A549 treated with AZD9567 at 1 μM for 4 hours (cell line): ENCODE measurements around the gene KREMEN2. TPM values are rescaled to one million over a fixed set of nuclear protein-coding genes. Genes with fewer than 3 reads are reported as not detected.

ENCODE experiments used
- total RNA-seq: library from RNA; stranded (reverse); fragments of 200-300 nt; extraction: Qiagen RNA extraction; gene quantifications from 5 replicates; pipeline ENCODE4 v1.2.3, GENCODE V29; 2022; ENCODE audit not compliant: insufficient read depth

KREMEN2 gene
- 2.0 to 2.5 TPM (median 2.1 TPM) in 4 of 5 replicates, not detected in the other for total RNA-seq

GRCh38 chr16:2963723-2964474, at the start of gene KREMEN2:
Gene KREMEN2, plus strand, starts transcription at chr16:2964275. Its CDS starts 246 bp downstream, at chr16:2964521.

DNA sequence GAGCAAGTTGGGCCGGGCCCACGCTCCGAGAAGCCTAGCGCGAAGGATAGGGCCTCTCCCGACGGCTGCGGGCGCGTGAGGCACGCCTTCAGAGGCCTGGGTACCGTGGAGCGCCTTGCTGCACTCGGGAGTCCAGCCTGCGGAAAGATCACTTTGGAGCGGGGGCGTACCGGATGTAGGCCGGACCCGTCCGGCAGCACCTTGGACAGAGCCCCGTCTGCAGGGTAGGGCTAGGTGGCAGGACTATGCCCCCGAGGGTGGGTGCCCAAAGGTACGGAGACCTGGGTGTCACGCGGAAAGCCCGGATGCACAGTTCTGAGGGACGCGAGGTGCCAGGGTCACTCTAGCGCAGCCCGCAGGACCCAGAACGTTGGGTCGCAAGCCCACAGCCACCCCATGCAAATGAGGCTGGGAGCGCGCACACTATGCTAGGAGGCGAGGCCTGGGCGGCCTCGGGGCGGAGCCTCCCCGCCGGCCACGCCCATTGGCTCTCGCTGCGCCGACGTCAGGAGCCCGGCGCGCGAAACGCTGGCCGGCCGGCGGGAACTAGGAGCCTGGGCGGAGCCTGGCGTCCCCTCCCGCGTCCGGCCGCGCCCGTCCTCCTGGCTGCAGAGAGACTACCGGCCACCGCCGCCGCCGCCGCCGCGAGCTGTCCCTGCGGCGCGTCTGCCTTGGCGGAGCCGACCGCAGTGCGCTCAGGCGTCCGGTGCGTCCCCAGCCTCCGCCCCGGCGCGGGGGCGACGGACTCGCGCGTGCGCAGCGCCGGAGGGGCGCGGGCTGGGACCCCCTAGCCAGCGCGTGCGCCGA, 4.9 kb downstream of the KREMEN2 start, which contains the start of gene PAQR4:
TSS of gene PAQR4 (plus strand) at position 611 of the 807 bp plus-strand sequence. CDS start 327 bp downstream, outside the sequence.

DNA sequence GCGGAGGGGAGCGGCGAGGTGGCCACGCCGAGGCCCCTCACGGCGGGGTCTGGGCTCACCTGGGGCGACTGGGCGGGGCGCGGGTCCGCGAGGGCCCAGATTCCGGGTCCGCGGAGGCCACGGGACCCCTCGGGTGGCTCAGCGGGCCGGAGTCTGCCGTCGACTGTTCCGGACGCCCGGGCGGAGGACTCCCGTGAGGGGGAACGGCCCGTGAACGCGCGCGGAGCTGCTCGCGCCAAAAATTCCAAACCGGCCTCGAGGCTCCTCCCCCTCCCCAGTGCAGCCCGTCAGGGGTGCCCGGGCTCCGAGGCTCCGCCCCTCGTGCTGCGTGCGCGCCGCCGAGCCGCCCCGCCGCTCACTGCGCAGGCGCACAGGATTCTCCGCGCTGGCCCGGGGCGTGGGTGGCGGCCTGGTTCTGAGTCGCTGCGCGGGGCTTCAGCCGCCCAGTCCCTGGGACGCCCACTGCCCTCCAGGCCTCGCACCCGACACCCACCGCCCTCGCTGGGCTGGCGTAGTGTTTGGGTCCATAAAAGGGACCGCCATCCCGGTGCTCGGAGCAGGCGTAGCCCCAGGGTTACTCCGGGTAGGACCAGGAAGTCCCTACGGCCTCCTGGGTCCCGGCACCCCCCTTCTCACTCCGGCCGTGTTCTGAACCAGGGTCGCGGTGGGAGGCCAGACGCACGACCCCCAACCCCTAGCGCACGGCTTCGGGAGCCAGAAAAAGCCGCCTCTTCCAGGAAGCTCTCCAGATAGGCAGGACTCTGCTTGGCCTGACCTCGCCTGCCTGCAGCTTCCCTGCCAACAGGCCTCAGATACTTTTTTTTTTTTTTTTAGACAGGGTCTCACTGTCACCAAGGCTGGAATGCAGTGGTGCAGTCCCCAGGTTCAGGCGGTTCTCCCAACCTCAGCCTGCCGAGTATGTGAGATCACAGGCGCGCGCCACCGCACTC, 16.4 kb downstream of the KREMEN2 start, which contains the start of gene PKMYT1:
TSS of gene PKMYT1 (minus strand) at position 220 of the 950 bp plus-strand sequence. CDS start 789 bp downstream, outside the sequence.

DNA sequence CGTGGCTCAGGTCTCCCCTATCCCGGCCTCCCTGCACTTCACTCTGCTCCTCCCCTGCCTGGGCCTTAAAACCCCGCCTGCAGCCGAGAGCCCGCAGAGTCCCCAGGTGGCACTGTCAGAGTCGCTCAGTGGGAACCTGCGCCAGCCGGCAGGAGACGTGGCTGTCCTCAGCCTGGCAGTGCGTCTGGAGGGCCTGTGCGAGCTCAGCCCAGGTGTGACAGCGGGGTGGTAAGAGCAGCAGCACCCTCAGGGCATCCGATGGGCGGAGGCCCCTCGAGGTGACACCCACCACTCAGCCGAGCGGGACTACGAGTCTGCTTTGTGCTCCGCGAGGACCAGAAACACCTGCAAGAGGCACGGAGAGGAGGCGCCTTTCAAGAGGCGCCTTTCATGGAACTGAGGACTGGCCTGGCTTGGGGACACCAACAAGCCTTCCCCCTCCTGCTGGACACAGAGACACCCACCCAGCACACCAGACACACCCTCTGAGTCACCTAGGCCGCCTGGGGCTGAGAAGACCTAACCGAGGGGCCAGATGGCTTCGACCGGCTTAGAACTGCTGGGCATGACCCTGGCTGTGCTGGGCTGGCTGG, 48.8 kb downstream of the KREMEN2 start, which contains the start of gene CLDN9:
TSS of gene CLDN9 (plus strand) at position 96 of the 593 bp plus-strand sequence. CDS start at position 536, 440 bp downstream.

Other genes starting within 250 kb of the KREMEN2 start
- gene PRSS27, start 244.1 kb upstream of the KREMEN2 start, total RNA-seq: 1.5 to 2.4 TPM (median 1.6 TPM) in 5 replicates
- 299 to 450 TPM (median 440 TPM) in 5 replicates for gene SRRM2, start 211.6 kb upstream of the KREMEN2 start, total RNA-seq
- gene ELOB, start 187.0 kb upstream of the KREMEN2 start, total RNA-seq: 407 to 510 TPM (median 497 TPM) in 5 replicates
- gene PRSS33, start 176.7 kb upstream of the KREMEN2 start, total RNA-seq: 0.06 TPM in 1 of 5 replicates, not detected in the others
- gene PRSS41, start 165.8 kb upstream of the KREMEN2 start, total RNA-seq: not detected in 5 replicates
- gene PRSS21, start 147.0 kb upstream of the KREMEN2 start, total RNA-seq: 0.16 to 0.24 TPM in 2 of 5 replicates, not detected in the others
- gene ZG16B, start 134.0 kb upstream of the KREMEN2 start, total RNA-seq: 0.49 to 0.80 TPM (median 0.66 TPM) in 4 of 5 replicates, not detected in the other
- 0.67 to 1.9 TPM (median 1.1 TPM) in 5 replicates for gene PRSS22, start 106.1 kb upstream of the KREMEN2 start, total RNA-seq
- 48.1 to 54.9 TPM (median 50.4 TPM) in 5 replicates for gene FLYWCH2, start 81.1 kb upstream of the KREMEN2 start, total RNA-seq
- gene FLYWCH1, start 52.3 kb upstream of the KREMEN2 start, total RNA-seq: 23.6 to 29.2 TPM (median 26.3 TPM) in 5 replicates
- 46.7 to 50.9 TPM (median 49.9 TPM) in 5 replicates for gene PAQR4, start 5.1 kb downstream of the KREMEN2 start, total RNA-seq
- 68.3 to 98.4 TPM (median 93.8 TPM) in 5 replicates for gene PKMYT1, start 16.2 kb downstream of the KREMEN2 start, total RNA-seq
- 0.37 to 0.71 TPM (median 0.42 TPM) in 4 of 5 replicates, not detected in the other for gene CLDN9, start 48.6 kb downstream of the KREMEN2 start, total RNA-seq
- gene CLDN6, start 53.9 kb downstream of the KREMEN2 start, total RNA-seq: 0.18 to 1.2 TPM (median 0.28 TPM) in 5 replicates
- 438 to 673 TPM (median 603 TPM) in 5 replicates for gene TNFRSF12A, start 56.1 kb downstream of the KREMEN2 start, total RNA-seq
- 226 to 241 TPM (median 237 TPM) in 5 replicates for gene HCFC1R1, start 59.7 kb downstream of the KREMEN2 start, total RNA-seq
- 26.4 to 38.3 TPM (median 35.7 TPM) in 5 replicates for gene THOC6, start 59.8 kb downstream of the KREMEN2 start, total RNA-seq
- not detected in 5 replicates for gene BICDL2, start 72.7 kb downstream of the KREMEN2 start, total RNA-seq
- 0.86 to 1.1 TPM (median 0.96 TPM) in 4 of 5 replicates, not detected in the other for gene MMP25, start 82.3 kb downstream of the KREMEN2 start, total RNA-seq
- 13.0 to 37.1 TPM (median 22.9 TPM) in 5 replicates for gene IL32, start 101.4 kb downstream of the KREMEN2 start, total RNA-seq
- 0.03 TPM in 1 of 5 replicates, not detected in the others for gene ZSCAN10, start 135.0 kb downstream of the KREMEN2 start, total RNA-seq
- 12.9 to 15.4 TPM (median 14.2 TPM) in 5 replicates for gene ZNF205, start 148.3 kb downstream of the KREMEN2 start, total RNA-seq
- 12.4 to 13.5 TPM (median 12.8 TPM) in 5 replicates for gene ZNF213, start 170.8 kb downstream of the KREMEN2 start, total RNA-seq
- 0.13 to 0.31 TPM (median 0.26 TPM) in 4 of 5 replicates, not detected in the other for gene OR1F1, start 223.9 kb downstream of the KREMEN2 start, total RNA-seq